Gastrocnemius medialis (tissue), 4 donors: ENCODE data around the gene COX6A1. TPM values are rescaled to one million over a fixed set of nuclear protein-coding genes. Genes with fewer than 3 reads are reported as not detected.
A peak's percentile ranks its signal among the peaks of the same experiment; 100 is the strongest.

Source experiments
- ATAC-seq, 2 donors: fragments of 150-250 bp; one replicate each; pipeline ENCODE4 v1.9.1; 2016
- DNase-seq, 2 donors: peaks; one replicate each; pipeline ENCODE4 v3.0.0-alpha.2; 2019
- H3K27ac ChIP-seq, 4 donors: fragments of 200-600 bp; sonication (generic); 1 replicate in 1 of 4; 2 replicates in 3 of 4; pipeline ENCODE4 v1.5.1; 2016 to 2018; ENCODE audit warnings: mild to moderate bottlenecking in 2 of 4, moderate library complexity in 1 of 4
- H3K27me3 ChIP-seq, 3 donors: fragments of 200-600 bp; sonication (generic) in 2 of 3; 1 replicate in 1 of 3; 2 replicates in 2 of 3; pipeline versions ENCODE4 v1.5.1 to v1.6.0; 2016 to 2019; ENCODE audit warnings: mild to moderate bottlenecking in 1 of 3, moderate library complexity in 1 of 3
- H3K36me3 ChIP-seq, 2 donors: fragments of 200-600 bp; sonication (generic) in 1 of 2; one replicate each; pipeline ENCODE4 v1.5.1; 2017 to 2018
- H3K4me1 ChIP-seq, 2 donors: fragments of 200-600 bp; sonication (generic) in 1 of 2; one replicate each; pipeline ENCODE4 v1.5.1; 2016 to 2017; ENCODE audit warnings: mild to moderate bottlenecking in 2 of 2
- H3K4me3 ChIP-seq, 4 donors: fragments of 200-600 bp; sonication (generic) in 3 of 4; 1 replicate in 1 of 4; 2 replicates in 3 of 4; pipeline ENCODE4 v1.5.1; 2016 to 2019; ENCODE audit warnings: mild to moderate bottlenecking in 2 of 4
- H3K9me3 ChIP-seq, 3 donors: fragments of 200-600 bp; sonication (generic) in 2 of 3; 1 replicate in 1 of 3; 2 replicates in 2 of 3; pipeline ENCODE4 v1.5.1; 2016 to 2019
- POLR2A ChIP-seq, 2 donors: fragments of 450-650 bp; IDR thresholded peaks; one replicate each; pipeline ENCODE4 v1.6.1; 2017; ENCODE audit warnings: antibody characterized with exemption in 2 of 2, mild to moderate bottlenecking in 2 of 2, moderate library complexity in 2 of 2
- in situ Hi-C, 4 donors: fragments of 200-750 bp; cut with MboI; loops; one replicate each; pipeline versions ENCODE4 v1.15.0 to v1.8.0; 2017; ENCODE audit warnings: low sequenced_read_pairs in 4 of 4
- intact Hi-C: fragments of 100-400 bp; cut with DNase I; formaldehyde crosslinking; loops from one replicate; pipeline ENCODE4 v1.15.1; 2023; ENCODE audit warnings: low total_unique reads
- total RNA-seq, 4 donors: library from RNA; depleted of rRNA; stranded (reverse); fragments of >200 nt; gene quantifications; one replicate each; pipeline versions ENCODE4 v1.1.0 to v1.2.3, GENCODE V29; 2016
- TF ChIP-seq, protein P1 (sequence below), 5 experiments: fragments of 450-650 bp in 3 of 5; fragments of 200-600 bp in 2 of 5; sonication (generic) in 2 of 5; IDR thresholded peaks in 4 of 5; conservative IDR thresholded peaks in 1 of 5; 1 replicate in 4 of 5; 2 replicates in 1 of 5; pipeline ENCODE4 v1.5.1; 2016 to 2019; ENCODE audit warnings: antibody characterized with exemption in 5 of 5, mild to moderate bottlenecking in 3 of 5, moderate library complexity in 3 of 5

The COX6A1 gene
- total RNA-seq, 4 donors from 2014 or later: 46.9 to 90.8 (median 74.3) TPM

DNA sequence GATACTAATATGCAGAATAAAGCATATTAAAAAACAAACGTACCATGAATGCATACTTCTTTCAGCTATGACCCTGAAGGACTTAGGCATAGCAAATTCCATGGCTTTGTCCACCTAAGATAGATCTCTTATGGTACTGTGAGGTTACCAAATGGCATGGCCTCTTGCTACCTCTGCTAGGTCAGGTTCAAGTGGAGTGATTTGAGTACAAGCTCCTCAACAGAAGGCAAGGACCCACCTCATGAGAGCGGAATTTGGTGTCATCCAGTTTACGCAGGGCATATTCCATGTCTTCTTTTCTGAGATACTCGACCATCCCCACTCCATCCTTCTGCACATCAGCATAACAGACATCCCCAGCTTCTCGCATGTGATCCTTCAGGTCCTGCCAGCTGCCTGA is 25.8 kb downstream of the COX6A1 start:
- DNase-seq (no peak), ATAC-seq (no peak)
- peaks cover 8 to 13% of the 10 kb centered on the region in 2 donors for H3K4me1 ChIP-seq
- TF ChIP-seq POLR2A (IDR thresholded peaks at IDR 0.05): no peak
- TF ChIP-seq, protein P1, sequence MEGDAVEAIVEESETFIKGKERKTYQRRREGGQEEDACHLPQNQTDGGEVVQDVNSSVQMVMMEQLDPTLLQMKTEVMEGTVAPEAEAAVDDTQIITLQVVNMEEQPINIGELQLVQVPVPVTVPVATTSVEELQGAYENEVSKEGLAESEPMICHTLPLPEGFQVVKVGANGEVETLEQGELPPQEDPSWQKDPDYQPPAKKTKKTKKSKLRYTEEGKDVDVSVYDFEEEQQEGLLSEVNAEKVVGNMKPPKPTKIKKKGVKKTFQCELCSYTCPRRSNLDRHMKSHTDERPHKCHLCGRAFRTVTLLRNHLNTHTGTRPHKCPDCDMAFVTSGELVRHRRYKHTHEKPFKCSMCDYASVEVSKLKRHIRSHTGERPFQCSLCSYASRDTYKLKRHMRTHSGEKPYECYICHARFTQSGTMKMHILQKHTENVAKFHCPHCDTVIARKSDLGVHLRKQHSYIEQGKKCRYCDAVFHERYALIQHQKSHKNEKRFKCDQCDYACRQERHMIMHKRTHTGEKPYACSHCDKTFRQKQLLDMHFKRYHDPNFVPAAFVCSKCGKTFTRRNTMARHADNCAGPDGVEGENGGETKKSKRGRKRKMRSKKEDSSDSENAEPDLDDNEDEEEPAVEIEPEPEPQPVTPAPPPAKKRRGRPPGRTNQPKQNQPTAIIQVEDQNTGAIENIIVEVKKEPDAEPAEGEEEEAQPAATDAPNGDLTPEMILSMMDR (IDR thresholded peaks at IDR 0.05 in 4 of 5, conservative IDR thresholded peaks at IDR 0.05 in 1 of 5): no peak
- in situ Hi-C loops: no loop called here
- intact Hi-C loops: no loop called here
- peaks cover 0 to 69% of the 10 kb centered on the region in 2 donors for H3K36me3 ChIP-seq
- H3K4me3 ChIP-seq: no peak overlapping the region
- no peaks in the 10 kb centered on the region for H3K27me3 ChIP-seq
- H3K9me3 ChIP-seq: no peaks in the 10 kb centered on the region
- H3K27ac ChIP-seq: no peak overlapping the region

DNA sequence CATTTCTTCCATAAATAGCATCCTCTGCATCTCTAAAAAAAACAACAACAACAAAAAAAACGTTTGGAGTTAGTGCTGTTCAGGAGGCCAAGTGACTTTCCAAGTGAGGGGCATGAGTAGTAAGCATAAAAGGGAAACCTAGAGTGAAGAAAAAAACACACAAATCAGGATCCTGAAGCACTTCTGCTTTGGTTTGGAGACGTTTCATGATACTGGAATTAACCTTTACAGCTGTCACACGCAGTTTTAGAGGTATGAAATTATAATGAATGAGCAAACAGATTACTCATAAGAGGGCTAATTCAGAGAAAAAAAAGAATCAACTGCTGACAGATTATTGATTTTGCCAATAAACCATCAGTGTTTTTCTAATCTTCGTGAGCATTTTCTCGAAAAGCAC is 27.8 kb downstream of the COX6A1 start:
- ATAC-seq (no peak), DNase-seq (no peak)
- Histone ChIP-seq H3K27ac (no peak overlapping the region), H3K27me3 (no peaks in the 10 kb centered on the region), H3K9me3 (no peaks in the 10 kb centered on the region), H3K4me3 (no peak overlapping the region), H3K36me3 (peaks cover 0 to 50% of the 10 kb centered on the region in 2 donors), H3K4me1 (peaks cover 15 to 20% of the 10 kb centered on the region in 2 donors)
- intact Hi-C loops: no loop called here
- in situ Hi-C loops: no loop called here
- TF ChIP-seq, protein P1 (IDR thresholded peaks at IDR 0.05 in 4 of 5, conservative IDR thresholded peaks at IDR 0.05 in 1 of 5): no peak
- TF ChIP-seq POLR2A (IDR thresholded peaks at IDR 0.05): no peak

DNA sequence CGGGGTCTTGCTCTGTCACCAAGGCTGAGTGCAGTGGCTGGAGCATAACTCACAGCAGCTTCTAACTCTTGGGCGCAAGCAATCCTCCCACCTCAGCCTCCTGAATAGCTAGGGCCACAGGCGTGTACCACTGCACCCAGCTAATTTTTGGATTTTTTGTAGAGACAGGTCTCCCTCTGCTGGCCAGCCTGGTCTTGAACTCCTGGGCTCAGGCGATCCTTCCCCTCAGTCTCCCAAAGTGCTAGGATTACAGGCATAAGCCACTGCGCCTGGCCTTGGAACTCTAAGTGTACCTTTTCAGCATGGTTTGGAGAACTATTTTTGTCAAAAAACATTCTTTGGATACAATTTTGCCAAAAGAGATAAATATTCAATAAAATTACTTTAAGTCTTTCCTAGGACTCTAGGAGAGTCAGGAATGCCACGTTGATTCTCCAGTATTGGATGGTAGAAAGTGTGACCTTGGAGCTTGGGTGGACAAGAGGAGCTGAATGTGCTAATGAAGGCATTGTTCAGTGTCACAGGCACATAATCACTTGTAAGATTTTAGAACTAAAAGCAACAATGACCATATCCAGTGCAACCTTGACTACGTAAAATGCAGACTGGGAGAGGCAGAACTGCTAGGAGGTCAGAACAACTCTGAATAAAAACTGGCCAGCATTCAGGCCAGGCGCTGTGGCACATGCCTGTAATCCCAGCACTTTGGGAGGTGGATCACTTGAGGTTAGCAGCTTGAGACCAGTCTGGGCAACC is 28.8 kb downstream of the COX6A1 start:
- Histone ChIP-seq H3K27ac (peak overlapping the region in 1 of 4 donors; percentile 11), H3K9me3 (no peaks in the 10 kb centered on the region), H3K4me1 (peaks cover 15 to 25% of the 10 kb centered on the region in 2 donors), H3K36me3 (peaks cover 0 to 41% of the 10 kb centered on the region in 2 donors), H3K27me3 (no peaks in the 10 kb centered on the region), H3K4me3 (no peak overlapping the region)
- no peak for TF ChIP-seq POLR2A (IDR thresholded peaks at IDR 0.05)
- TF ChIP-seq, protein P1 (IDR thresholded peaks at IDR 0.05 in 4 of 5, conservative IDR thresholded peaks at IDR 0.05 in 1 of 5): peak in 2 of 5 experiments; percentile 23 to 41
- in situ Hi-C loops: no loop called here
- ATAC-seq (no peak), DNase-seq (peak in 1 of 2 donors; percentile 22)
- intact Hi-C loops: no loop called here

DNA sequence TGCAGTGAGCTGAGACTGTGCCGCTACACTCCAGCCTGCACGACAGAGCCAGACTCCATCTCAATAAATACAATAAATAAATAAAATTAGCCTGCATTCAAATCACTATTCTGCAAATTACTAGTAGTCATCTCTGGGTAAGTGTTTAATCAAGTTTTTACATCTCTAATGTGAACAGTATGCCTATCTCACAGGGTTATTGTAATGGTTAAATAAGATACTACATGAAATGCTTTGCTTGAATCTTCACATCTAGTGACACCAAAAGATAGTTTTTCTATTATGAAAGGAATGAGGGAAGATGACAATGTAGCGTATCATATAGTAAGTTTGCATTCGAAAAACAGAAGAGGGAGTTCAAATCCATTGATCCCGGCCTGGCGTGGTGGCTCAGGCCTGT is 29.5 kb downstream of the COX6A1 start:
- H3K9me3 ChIP-seq: no peaks in the 10 kb centered on the region
- ATAC-seq (no peak), DNase-seq (no peak)
- peaks cover 15 to 32% of the 10 kb centered on the region in 2 donors for H3K4me1 ChIP-seq
- intact Hi-C loops: no loop called here
- in situ Hi-C loops: no loop called here
- peaks cover 0 to 34% of the 10 kb centered on the region in 2 donors for H3K36me3 ChIP-seq
- no peak overlapping the region for H3K4me3 ChIP-seq
- TF ChIP-seq, protein P1 (IDR thresholded peaks at IDR 0.05 in 4 of 5, conservative IDR thresholded peaks at IDR 0.05 in 1 of 5): no peak
- TF ChIP-seq POLR2A (IDR thresholded peaks at IDR 0.05): no peak
- no peaks in the 10 kb centered on the region for H3K27me3 ChIP-seq
- peak overlapping the region in 1 of 4 donors; percentile 11 for H3K27ac ChIP-seq
